ENCODE data around the gene SSTR1.

Gene SSTR1

DNA sequence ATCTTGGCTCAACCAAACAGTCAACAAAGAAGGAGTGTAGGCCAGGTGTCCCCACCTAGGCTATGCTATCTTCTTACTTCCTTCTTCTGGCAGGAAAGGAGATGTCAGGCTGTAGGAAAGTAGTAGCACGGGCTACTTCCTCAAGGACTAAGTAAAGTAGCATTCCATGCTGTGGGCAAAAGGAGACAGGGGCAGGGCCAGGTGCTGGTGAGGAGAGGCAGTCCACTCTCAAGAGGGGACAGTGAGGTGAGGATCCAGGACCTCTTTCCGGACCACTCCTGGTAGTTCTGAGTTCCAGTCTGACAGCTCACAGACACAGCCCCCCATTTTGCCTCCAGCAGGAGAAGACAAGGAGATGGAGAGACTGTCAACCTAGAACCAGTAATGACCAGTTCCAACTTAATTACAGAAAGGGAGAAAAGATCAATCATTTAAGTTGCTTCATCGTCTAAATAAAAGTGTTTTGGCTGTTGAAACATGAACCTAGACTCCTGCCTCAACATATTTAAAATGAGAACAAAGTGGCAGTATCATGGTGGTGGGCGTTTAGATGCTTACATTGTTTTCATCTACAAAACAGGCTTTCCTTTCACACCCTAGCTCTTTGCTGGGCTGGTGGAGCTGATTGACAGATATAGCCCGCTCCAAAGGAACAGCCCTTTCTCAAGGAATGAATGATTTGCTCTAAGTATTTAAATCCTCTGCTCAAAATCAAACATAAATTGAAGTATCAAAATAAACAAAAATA is 5.1 kb upstream of the SSTR1 start:
- DNase-seq (ENCODE audit: low read depth) = no peak

DNA sequence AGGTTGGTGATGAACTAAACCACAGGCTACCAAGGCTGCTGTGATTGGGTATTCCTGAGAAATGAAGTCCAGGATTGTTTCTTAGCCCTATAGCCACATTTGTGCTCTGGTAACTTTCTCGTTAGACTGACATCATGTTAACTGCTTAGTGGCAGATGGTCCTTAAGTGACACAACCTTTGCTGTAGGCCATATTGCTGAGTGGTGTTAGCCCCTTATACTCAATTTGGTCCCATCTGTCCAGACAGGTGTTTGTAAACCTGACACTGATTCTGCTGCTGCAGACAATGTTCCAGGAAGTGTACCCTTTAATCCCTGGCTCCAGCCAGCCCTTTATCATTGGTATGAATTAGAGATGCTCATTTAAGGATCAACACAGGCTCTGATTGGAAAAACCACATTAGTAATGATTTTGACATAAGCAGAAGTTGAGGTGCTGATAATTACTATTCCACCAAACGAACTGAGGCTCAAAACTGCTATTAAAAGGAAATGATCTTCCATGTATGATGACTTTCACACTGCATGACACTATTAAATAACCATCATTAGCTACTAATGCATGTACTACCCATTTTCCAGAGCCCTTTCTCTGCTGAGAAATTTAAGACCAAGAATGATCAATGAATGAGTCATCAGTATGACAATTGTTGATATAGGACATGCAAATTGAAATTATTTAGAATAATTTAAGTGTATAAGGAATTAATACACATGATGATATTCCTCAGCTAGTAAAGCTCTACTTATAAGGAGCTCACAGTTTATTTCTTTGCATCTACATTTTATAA is 3.6 kb upstream of the SSTR1 start:
- DNase-seq (ENCODE audit: low read depth) = no peak

DNA sequence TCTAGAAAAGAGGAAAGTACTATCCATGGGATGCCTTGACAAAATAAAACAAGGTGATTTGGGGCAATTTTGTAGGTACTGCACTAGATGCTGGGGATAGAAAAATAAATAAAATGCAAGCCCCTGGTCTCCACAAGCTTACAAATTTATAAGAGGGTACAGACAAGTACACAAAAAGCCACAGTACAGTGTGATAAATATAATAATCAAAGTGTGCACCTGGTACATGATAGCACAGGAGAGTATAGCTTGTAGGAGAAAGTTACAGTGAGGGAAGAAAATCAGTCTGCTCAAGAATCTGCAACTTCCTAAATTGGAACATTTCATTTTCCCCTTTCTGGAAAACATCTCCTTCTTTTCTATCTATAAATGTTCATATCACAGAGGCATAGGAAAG is 3.0 kb upstream of the SSTR1 start:
- no peak for DNase-seq (ENCODE audit: low read depth)

DNA sequence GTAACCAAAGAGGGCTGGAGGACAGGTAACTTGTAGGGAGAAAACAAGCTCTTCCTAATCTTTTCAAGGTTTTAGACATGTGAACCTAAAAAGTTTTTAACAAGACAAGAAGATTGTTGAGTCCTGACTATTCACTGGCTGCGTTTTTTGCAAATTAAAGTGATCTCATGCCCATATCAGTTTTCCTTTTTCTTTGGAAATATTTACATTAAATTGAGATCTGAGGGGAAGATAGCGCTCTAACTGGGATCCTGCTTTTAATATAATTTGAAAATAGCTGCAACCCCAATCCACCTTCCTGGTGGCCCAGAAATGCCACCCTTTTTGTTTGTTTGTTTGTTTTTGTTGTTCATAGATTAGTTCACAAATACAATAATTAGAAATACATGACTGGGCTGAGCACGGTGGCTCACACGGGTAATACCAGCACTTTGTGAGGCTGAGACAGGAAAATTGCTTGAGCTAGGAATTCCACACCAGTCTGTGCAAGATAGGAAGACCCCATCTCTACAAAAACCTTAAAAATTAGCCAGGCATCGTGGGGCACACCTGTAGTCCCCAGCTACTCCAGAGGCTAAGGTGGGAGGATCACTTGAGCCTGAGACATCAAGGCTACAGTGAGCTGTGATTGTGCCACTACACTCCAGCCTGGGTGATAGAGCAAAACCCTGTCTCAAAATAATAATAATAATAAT is 2.4 kb upstream of the SSTR1 start:
- no peak for DNase-seq (ENCODE audit: low read depth)

DNA sequence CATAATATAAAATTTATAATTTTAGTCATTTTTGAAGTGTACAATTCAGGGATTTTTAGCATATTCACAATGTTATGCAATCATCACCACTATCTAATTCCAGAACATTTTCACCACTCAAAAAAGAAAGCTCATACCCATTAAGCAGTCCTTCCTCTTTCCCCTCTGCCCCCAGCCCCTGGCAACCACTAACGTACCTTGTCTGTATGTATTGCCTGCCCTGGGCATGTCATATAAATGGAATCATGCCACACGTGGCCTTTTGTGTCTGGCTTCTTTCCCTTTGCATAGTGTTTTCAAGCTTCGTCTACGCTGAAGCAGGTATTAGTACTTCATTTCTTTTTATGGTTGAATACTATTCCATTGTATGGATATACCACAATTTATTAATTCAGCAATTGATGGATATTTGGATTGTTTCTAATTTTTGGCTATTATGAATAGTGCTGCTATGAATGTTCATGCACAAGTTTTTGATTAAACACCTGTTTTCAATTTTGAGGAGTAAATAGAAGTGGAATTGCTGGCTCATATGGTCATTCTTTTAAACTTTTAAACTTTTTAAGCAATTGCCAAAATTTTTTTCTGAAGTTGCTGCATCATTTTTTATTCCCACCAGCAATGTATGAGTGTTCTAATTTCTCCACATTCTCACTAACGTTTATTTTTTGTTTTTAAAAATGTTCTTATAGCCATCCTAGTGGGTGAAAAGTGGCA is 1.6 kb upstream of the SSTR1 start:
- DNase-seq (ENCODE audit: low read depth) = no peak

DNA sequence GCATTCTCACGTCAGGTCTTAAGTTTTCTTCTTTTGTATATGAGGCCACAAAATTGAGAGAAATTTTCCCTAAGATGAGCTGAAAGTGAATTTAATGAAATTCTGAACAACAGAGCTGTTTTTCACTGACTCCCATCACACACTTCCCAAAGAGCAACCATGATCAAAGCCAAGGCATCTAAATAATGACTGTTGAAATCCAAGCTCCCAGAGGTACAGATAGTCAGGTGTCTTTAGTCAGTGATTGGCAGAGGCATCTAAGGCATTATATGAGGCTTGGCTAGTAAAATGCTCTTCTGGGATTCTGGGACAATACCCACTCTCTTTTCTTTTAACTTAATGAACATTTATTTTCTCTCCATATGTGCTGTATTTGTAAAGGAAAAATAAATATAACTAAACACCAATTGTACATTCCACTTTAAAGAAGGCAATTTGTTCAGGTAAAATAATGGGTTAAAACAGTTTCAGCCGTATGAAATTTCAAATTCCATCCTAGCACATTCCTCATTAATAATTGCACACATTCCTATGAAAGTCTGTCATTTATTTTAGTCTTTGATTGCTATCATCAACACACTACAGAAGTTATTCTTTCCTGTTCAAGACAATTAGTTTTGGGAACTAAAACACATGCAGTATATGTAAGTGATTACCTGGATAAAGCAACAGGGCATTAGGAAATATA is 871 bp upstream of the SSTR1 start:
- no peak for DNase-seq (ENCODE audit: low read depth)

DNA sequence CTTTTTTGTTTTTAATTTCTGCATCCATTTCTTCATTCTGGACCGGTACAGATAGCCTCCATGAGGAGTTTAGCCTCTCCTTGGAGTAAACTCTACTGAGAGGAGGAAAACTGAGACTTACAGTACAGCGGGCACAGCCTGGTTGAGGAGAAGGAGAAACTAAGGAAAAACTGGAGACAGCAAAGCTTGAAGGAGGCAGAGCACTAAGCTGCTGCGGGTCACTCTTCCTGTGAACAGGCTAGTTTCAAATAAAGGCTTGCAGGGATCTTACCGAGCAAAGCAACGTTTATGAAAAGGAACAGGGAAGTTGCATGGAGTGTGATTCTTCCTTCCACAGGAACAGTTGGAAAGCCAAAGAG is 348 bp upstream of the SSTR1 start:
- DNase-seq (ENCODE audit: low read depth) = no peak

DNA sequence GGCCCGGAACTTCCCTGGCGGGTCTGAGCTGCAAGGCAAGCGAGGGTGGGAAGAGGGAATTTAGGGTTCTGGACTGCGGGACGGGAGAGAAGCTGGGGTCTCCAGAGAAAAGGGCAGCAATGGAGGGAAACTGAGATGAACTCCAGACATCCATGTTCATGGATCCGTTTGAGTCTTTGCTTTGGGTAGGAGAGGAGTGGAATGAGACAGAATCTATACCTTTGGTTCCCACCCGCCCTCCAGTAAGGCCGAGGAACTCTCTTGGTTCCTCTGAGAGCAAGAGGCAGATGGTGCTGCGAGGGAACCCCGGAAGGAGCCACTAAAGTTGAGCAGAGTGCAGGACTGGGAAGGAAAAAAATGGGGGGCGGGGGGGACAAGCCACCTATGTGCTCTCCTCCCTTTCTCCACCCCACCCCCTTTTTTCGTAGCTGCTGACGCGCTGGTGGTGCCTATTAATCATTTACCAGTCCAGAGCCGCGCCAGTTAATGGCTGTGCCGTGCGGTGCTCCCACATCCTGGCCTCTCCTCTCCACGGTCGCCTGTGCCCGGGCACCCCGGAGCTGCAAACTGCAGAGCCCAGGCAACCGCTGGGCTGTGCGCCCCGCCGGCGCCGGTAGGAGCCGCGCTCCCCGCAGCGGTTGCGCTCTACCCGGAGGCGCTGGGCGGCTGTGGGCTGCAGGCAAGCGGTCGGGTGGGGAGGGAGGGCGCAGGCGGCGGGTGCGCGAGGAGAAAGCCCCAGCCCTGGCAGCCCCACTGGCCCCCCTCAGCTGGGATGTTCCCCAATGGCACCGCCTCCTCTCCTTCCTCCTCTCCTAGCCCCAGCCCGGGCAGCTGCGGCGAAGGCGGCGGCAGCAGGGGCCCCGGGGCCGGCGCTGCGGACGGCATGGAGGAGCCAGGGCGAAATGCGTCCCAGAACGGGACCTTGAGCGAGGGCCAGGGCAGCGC is 1.2 kb downstream of the SSTR1 start:
- no peak for DNase-seq (ENCODE audit: low read depth)

DNA sequence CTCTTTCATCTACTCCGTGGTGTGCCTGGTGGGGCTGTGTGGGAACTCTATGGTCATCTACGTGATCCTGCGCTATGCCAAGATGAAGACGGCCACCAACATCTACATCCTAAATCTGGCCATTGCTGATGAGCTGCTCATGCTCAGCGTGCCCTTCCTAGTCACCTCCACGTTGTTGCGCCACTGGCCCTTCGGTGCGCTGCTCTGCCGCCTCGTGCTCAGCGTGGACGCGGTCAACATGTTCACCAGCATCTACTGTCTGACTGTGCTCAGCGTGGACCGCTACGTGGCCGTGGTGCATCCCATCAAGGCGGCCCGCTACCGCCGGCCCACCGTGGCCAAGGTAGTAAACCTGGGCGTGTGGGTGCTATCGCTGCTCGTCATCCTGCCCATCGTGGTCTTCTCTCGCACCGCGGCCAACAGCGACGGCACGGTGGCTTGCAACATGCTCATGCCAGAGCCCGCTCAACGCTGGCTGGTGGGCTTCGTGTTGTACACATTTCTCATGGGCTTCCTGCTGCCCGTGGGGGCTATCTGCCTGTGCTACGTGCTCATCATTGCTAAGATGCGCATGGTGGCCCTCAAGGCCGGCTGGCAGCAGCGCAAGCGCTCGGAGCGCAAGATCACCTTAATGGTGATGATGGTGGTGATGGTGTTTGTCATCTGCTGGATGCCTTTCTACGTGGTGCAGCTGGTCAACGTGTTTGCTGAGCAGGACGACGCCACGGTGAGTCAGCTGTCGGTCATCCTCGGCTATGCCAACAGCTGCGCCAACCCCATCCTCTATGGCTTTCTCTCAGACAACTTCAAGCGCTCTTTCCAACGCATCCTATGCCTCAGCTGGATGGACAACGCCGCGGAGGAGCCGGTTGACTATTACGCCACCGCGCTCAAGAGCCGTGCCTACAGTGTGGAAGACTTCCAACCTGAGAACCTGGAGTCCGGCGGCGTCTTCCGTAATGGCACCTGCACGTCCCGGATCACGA is 2.2 kb downstream of the SSTR1 start:
- DNase-seq (ENCODE audit: low read depth) = peak; percentile 9

DNA sequence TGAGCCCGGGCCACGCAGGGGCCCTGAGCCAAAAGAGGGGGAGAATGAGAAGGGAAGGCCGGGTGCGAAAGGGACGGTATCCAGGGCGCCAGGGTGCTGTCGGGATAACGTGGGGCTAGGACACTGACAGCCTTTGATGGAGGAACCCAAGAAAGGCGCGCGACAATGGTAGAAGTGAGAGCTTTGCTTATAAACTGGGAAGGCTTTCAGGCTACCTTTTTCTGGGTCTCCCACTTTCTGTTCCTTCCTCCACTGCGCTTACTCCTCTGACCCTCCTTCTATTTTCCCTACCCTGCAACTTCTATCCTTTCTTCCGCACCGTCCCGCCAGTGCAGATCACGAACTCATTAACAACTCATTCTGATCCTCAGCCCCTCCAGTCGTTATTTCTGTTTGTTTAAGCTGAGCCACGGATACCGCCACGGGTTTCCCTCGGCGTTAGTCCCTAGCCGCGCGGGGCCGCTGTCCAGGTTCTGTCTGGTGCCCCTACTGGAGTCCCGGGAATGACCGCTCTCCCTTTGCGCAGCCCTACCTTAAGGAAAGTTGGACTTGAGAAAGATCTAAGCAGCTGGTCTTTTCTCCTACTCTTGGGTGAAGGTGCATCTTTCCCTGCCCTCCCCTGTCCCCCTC is 3.0 kb downstream of the SSTR1 start:
- no peak for DNase-seq (ENCODE audit: low read depth)

DNA sequence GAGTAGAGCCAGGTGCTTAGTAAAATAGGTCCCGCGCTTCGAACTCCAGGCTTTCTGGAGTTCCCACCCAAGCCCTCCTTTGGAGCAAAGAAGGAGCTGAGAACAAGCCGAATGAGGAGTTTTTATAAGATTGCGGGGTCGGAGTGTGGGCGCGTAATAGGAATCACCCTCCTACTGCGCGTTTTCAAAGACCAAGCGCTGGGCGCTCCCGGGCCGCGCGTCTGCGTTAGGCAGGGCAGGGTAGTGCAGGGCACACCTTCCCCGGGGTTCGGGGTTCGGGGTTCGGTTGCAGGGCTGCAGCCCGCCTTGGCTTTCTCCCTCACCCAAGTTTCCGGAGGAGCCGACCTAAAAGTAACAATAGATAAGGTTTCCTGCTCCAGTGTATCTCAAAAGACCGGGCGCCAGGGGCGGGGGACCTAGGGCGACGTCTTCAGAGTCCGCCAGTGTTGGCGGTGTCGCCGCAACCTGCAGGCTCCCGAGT is 3.6 kb downstream of the SSTR1 start:
- no peak for DNase-seq (ENCODE audit: low read depth)

DNA sequence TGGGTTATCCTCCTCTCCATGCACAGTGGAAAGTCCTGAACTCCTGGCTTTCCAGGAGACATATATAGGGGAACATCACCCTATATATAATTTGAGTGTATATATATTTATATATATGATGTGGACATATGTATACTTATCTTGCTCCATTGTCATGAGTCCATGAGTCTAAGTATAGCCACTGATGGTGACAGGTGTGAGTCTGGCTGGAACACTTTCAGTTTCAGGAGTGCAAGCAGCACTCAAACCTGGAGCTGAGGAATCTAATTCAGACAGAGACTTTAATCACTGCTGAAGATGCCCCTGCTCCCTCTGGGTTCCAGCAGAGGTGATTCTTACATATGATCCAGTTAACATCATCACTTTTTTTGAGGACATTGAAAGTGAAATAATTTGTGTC is 4.4 kb downstream of the SSTR1 start:
- DNase-seq (ENCODE audit: low read depth) = no peak

DNA sequence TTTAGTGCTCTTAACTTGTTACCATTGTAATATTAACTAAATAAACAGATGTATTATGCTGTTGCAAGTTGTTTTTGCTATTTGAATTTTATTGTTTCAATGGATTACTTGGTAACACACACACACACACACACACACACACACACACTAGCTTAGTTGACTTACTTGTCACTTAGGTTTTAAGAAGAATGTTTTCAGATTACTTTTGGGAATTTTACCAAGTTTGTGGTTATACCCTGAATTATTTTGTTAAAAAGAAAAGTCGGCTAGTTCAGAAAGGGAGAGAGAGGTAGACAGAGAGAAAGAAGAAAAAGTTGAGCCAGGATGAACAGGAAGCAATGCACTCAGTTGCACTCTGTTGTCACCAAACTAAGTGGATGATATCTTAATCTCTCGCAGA is 5.3 kb downstream of the SSTR1 start:
- no peak for DNase-seq (ENCODE audit: low read depth)

DNA sequence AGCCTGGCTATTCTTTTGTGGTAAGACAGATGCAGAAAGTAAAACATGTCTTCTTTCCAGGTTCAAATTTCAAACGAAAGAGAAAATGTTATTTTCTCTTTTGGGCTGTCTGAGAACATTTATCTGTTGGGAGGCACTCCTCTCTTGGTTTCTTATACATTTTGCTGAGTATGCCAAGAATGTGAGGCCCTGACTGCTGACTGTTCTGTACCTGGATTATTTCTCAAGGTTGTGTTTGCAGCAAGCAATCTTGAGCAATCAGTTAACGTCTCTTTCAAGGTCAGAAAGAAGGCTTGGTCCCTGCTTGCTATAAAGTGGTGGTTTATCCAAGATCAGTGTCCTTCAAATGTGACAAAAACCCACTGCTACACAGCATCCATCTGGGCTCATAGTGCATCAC is 9.8 kb downstream of the SSTR1 start:
- no peak for DNase-seq (ENCODE audit: low read depth)

DNA sequence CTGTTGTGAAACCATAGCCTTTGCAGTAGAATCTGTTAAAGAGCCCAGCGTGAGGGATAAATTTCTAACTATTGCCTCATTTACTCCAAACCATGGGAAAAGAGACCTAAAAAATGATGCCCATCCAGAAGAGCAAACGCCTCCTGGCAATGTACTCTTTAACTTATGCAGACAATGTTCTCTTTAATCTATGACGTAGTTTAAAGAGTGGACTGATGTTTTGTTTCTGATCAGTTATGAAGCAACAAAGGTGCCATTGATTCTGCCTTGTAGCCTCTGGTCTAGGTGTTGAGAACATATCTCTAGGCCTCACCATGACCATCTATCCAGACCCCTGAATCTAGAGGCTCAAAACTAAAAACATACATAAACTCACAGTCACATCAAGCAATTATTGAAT is 13.4 kb downstream of the SSTR1 start:
- no peak for DNase-seq (ENCODE audit: low read depth)

DNA sequence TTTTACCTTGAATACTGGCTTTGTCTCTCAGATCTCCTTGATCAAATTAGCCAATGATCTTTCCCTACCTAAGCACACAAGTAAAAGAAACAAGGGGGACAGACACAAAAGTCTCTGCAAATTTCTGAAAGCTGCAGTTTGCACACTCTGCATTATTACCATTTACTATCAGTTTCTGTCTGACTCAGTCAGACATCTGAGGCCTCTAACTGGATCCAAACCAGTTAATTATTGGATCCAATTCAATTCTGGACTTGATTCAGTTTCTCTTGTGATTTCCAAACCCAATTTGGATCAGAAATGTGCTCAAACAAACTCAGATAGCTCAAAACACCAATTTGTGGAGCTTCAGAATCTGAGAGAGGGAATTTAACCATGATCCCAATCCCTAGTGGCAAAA is 16.6 kb downstream of the SSTR1 start:
- peak; percentile 15 for DNase-seq (ENCODE audit: low read depth)

DNA sequence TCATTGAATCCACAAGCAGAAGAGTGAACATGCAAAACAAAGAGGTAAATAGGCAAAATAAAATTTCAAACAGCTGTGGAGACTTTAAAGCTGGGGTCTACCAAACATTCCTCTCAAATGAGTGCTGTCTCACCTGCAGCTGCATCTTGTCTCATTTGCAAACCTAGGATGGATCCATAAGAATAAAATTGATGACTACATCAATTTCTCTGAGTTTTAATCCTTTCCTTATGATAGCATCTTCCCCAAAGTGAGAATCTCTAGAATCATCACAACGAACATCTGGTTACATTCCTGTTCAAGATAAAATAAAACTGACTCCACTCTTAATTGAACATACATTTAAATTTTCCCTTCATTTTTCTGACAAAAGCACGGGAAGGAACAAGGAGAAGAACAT is 18.2 kb downstream of the SSTR1 start:
- DNase-seq (ENCODE audit: low read depth) = no peak

DNA sequence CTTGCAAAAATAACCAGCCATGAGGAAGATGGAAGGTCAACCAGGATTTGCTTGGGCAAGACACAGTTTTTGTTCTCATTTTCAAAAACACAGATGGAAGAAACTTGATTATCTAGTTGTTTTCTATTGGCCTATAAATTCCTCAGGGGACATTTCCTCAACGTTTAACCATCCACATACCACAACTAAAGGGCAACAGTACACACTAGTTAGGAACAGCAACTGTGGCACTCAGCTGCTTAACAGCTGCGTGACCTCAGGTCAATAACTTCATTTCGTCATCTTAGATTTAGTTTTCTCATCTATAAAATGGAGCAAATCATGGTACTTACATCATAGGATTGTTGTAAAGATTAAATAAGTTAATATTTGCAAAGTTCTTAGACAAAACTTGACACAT is 18.7 kb downstream of the SSTR1 start:
- no peak for DNase-seq (ENCODE audit: low read depth)

DNA sequence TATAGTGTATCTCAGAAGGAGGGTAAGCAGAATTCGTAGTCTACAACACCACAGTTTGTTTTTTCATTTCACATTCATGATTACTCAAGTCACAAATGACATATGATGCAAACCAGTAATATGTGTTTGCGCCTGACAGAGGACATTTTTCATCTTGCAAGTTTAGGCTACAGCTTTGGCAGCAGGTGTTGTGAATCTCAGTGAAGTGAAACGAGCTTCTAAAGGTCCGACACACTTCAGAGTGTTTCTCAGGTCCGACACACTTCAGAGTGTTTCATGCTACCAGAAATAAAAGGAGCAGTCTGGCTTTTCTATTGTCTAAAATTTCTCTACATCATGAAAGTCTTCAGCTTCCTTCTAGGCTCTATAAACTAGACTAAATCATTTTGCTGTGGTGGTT is 25.5 kb downstream of the SSTR1 start:
- no peak for DNase-seq (ENCODE audit: low read depth)
